ENCODE measurements around the gene EHBP1L1.
A peak's percentile ranks its signal among the peaks of the same experiment; 100 is the strongest.

EHBP1L1 gene

GRCh38 chr11:65625628-65626342 lies 49.9 kb downstream of the EHBP1L1 start:
- H3K4me1 ChIP-seq (ENCODE audit: control insufficient read depth in 1 of 2, insufficient read depth in 1 of 2, low read depth in 1 of 2, low read length in 1 of 2): peaks cover 3 to 6% of the 10 kb centered on the region in 2 experiments
- peak overlapping the region; percentile 65 for H3K27ac ChIP-seq
- H3K27me3 ChIP-seq: no peaks in the 10 kb centered on the region
- H3K9me3 ChIP-seq: no peaks in the 10 kb centered on the region
- H3K36me3 ChIP-seq: peaks cover 99% of the 10 kb centered on the region
- H3K4me3 ChIP-seq (ENCODE audit: low read depth in 1 of 2, low read length in 1 of 2): no peak overlapping the region
- TF ChIP-seq CTCF (IDR thresholded peaks at IDR 0.05): peak; percentile 83

GRCh38 chr11:65627202-65627601 lies 51.3 kb downstream of the EHBP1L1 start:
- peaks cover 99% of the 10 kb centered on the region for H3K36me3 ChIP-seq
- no peaks in the 10 kb centered on the region for H3K9me3 ChIP-seq
- H3K27ac ChIP-seq: no peak overlapping the region
- H3K4me1 ChIP-seq (ENCODE audit: control insufficient read depth in 1 of 2, insufficient read depth in 1 of 2, low read depth in 1 of 2, low read length in 1 of 2): peaks cover 3 to 6% of the 10 kb centered on the region in 2 experiments
- no peaks in the 10 kb centered on the region for H3K27me3 ChIP-seq
- H3K4me3 ChIP-seq (ENCODE audit: low read depth in 1 of 2, low read length in 1 of 2): no peak overlapping the region
- no peak for TF ChIP-seq CTCF (IDR thresholded peaks at IDR 0.05)

- H3K27ac ChIP-seq: no peak overlapping the region
- peaks cover 97% of the 10 kb centered on the region for H3K36me3 ChIP-seq
- TF ChIP-seq CTCF (IDR thresholded peaks at IDR 0.05): no peak
- H3K27me3 ChIP-seq: no peaks in the 10 kb centered on the region
- H3K4me1 ChIP-seq (ENCODE audit: control insufficient read depth in 1 of 2, insufficient read depth in 1 of 2, low read depth in 1 of 2, low read length in 1 of 2): peaks cover 3 to 6% of the 10 kb centered on the region in 2 experiments
- no peaks in the 10 kb centered on the region for H3K9me3 ChIP-seq
- H3K4me3 ChIP-seq (ENCODE audit: low read depth in 1 of 2, low read length in 1 of 2): no peak overlapping the region
These were observed 53.7 kb downstream of the EHBP1L1 start for GRCh38 chr11:65629579-65629978.

GRCh38 chr11:65630215-65630614 lies 54.4 kb downstream of the EHBP1L1 start:
- H3K4me1 ChIP-seq (ENCODE audit: control insufficient read depth in 1 of 2, insufficient read depth in 1 of 2, low read depth in 1 of 2, low read length in 1 of 2): peaks cover 3 to 6% of the 10 kb centered on the region in 2 experiments
- H3K27me3 ChIP-seq: no peaks in the 10 kb centered on the region
- no peak for TF ChIP-seq CTCF (IDR thresholded peaks at IDR 0.05)
- peaks cover 97% of the 10 kb centered on the region for H3K36me3 ChIP-seq
- no peak overlapping the region for H3K4me3 ChIP-seq (ENCODE audit: low read depth in 1 of 2, low read length in 1 of 2)
- H3K9me3 ChIP-seq: no peaks in the 10 kb centered on the region
- no peak overlapping the region for H3K27ac ChIP-seq

GRCh38 chr11:65633390-65634108 lies 57.7 kb downstream of the EHBP1L1 start:
- no peak overlapping the region for H3K4me3 ChIP-seq (ENCODE audit: low read depth in 1 of 2, low read length in 1 of 2)
- peak overlapping the region; percentile 19 for H3K27ac ChIP-seq

More at GRCh38 chr11:65633390-65634108, 57.7 kb downstream of the EHBP1L1 start:
- H3K27me3 ChIP-seq: no peaks in the 10 kb centered on the region
- H3K36me3 ChIP-seq: peaks cover 83% of the 10 kb centered on the region
- peaks cover 11 to 13% of the 10 kb centered on the region in 2 experiments for H3K4me1 ChIP-seq (ENCODE audit: control insufficient read depth in 1 of 2, insufficient read depth in 1 of 2, low read depth in 1 of 2, low read length in 1 of 2)
- H3K9me3 ChIP-seq: no peaks in the 10 kb centered on the region
- TF ChIP-seq CTCF (IDR thresholded peaks at IDR 0.05): no peak

Data from neutrophil (primary cell).